Ascending aorta (tissue), 2 donors: ENCODE measurements around the gene ENKUR. TPM values are rescaled to one million over a fixed set of nuclear protein-coding genes. Genes with fewer than 3 reads are reported as not detected.
A peak's percentile ranks its signal among the peaks of the same experiment; 100 is the strongest.

Source experiments
- DNase-seq, 2 donors: peaks; one replicate each; pipeline ENCODE4 v3.0.0-alpha.2; 2019; ENCODE audit warnings: low spot score in 2 of 2
- H3K27ac ChIP-seq, 2 donors: fragments of 200-600 bp; sonication (generic); one replicate each; pipeline ENCODE4 v1.5.1; 2016 to 2017; ENCODE audit warnings: mild to moderate bottlenecking in 1 of 2
- H3K27me3 ChIP-seq: fragments of 200-600 bp; sonication (generic); one replicate; pipeline ENCODE4 v1.5.1; 2017
- H3K36me3 ChIP-seq, 2 donors: fragments of 200-600 bp; sonication (generic); one replicate each; pipeline ENCODE4 v1.5.1; 2016
- H3K4me1 ChIP-seq, 2 donors: fragments of 200-600 bp; sonication (generic); one replicate each; pipeline ENCODE4 v1.5.1; 2016 to 2017; ENCODE audit warnings: mild to moderate bottlenecking in 1 of 2
- H3K4me3 ChIP-seq, 2 donors: fragments of 200-600 bp; sonication (generic); one replicate each; pipeline ENCODE4 v1.5.1; 2016 to 2017; ENCODE audit warnings: mild to moderate bottlenecking in 1 of 2
- H3K9me3 ChIP-seq, 2 donors: fragments of 200-600 bp; sonication (generic); one replicate each; pipeline ENCODE4 v1.5.1; 2016
- intact Hi-C: fragments of 100-400 bp; cut with DNase I; formaldehyde crosslinking; loops from one replicate; pipeline ENCODE4 v1.15.1; 2023
- total RNA-seq: library from RNA; depleted of rRNA; stranded (reverse); fragments of >200 nt; gene quantifications from one replicate; pipeline ENCODE4 v1.1.0, GENCODE V29; 2016
- TF ChIP-seq, protein P1 (sequence below), 3 experiments: fragments of 200-600 bp in 2 of 3; fragments of 450-650 bp in 1 of 3; sonication (generic) in 2 of 3; IDR thresholded peaks; one replicate each; pipeline ENCODE4 v1.5.1; 2016 to 2019; ENCODE audit warnings: antibody characterized with exemption in 3 of 3, mild to moderate bottlenecking in 1 of 3, moderate library complexity in 1 of 3

Gene ENKUR
- total RNA-seq, 1 donor from 2014 or later = not detected

DNA sequence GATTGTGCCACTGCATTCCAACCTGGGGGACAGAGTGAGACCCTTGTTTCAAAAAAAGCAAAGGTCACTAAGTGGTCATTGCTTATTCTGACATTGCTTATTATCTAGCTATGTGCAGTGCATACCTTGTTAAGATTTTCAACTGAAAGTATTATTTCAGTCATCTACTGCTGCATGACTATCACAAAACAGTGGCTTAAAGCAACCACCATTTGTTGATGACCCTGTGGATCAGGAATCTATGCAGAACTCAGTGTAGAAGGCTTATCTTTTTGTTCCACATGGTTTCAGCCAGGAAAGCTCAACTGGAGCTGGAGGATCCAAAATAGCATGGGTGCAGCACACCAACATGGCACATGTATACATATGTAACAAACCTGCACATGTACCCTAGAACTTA is 23.6 kb upstream of the ENKUR start:
- Histone ChIP-seq H3K9me3 (no peaks in the 10 kb centered on the region), H3K27ac (no peak overlapping the region), H3K4me1 (peaks cover 0 to 5% of the 10 kb centered on the region in 2 donors), H3K4me3 (no peak overlapping the region), H3K36me3 (no peaks in the 10 kb centered on the region), H3K27me3 (no peaks in the 10 kb centered on the region)
- intact Hi-C loops = no loop called here
- TF ChIP-seq, protein P1, sequence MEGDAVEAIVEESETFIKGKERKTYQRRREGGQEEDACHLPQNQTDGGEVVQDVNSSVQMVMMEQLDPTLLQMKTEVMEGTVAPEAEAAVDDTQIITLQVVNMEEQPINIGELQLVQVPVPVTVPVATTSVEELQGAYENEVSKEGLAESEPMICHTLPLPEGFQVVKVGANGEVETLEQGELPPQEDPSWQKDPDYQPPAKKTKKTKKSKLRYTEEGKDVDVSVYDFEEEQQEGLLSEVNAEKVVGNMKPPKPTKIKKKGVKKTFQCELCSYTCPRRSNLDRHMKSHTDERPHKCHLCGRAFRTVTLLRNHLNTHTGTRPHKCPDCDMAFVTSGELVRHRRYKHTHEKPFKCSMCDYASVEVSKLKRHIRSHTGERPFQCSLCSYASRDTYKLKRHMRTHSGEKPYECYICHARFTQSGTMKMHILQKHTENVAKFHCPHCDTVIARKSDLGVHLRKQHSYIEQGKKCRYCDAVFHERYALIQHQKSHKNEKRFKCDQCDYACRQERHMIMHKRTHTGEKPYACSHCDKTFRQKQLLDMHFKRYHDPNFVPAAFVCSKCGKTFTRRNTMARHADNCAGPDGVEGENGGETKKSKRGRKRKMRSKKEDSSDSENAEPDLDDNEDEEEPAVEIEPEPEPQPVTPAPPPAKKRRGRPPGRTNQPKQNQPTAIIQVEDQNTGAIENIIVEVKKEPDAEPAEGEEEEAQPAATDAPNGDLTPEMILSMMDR (IDR thresholded peaks at IDR 0.05) = no peak
- no peak for DNase-seq

- H3K27ac ChIP-seq = no peak overlapping the region
- peaks cover 0 to 5% of the 10 kb centered on the region in 2 donors for H3K4me1 ChIP-seq
- TF ChIP-seq, protein P1 (IDR thresholded peaks at IDR 0.05) = no peak
- intact Hi-C loops = no loop called here
- H3K4me3 ChIP-seq = no peak overlapping the region
- no peaks in the 10 kb centered on the region for H3K27me3 ChIP-seq
- no peaks in the 10 kb centered on the region for H3K36me3 ChIP-seq
- no peak for DNase-seq
- H3K9me3 ChIP-seq = no peaks in the 10 kb centered on the region
Measured at GRCh38 chr10:25038325-25038724, 22.4 kb upstream of the ENKUR start.

DNA sequence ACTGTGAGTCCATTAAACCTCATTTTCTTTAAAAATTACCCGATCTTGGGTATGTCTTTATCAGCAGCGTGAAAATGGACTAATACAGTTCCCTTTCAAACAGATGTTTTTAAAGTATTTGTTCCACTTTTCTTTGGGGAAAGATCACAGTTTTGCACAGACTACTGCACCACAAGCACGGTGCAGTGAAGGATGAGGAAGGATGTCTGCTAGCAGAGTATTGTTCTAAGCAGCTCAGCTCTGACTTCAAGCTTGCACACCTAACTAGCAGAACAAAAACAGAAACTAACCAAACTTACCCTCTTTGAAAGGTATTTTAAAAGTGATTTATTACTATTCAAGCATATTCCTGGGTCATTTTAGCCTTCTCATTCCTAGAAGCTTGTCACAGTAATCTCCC is 20.4 kb upstream of the ENKUR start:
- H3K27me3 ChIP-seq = no peaks in the 10 kb centered on the region
- no peak overlapping the region for H3K27ac ChIP-seq
- TF ChIP-seq, protein P1 (IDR thresholded peaks at IDR 0.05) = no peak
- peaks cover 0 to 5% of the 10 kb centered on the region in 2 donors for H3K4me1 ChIP-seq
- H3K9me3 ChIP-seq = no peaks in the 10 kb centered on the region
- peak overlapping the region in 1 of 2 donors; percentile 2 for H3K4me3 ChIP-seq
- no peaks in the 10 kb centered on the region for H3K36me3 ChIP-seq
- intact Hi-C loops = no loop called here
- DNase-seq = no peak

DNA sequence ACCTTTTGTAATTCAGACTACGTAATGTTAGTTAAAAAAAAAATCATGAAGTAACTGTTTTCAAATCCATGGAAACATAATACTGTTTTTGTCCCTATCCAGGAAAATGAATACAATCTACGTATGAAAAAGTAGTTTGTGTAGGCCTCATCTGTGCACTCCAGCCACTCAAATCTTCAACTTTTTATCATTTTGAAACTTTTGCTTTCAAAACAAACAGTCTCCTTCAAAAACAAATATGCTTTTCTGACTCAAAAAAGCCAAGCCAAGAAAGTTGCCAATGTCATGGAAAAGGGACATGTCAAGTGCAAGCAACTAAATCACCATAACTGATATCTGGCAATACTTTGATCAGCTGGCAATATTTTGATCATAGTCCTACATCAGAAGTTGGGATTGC is 13.6 kb upstream of the ENKUR start:
- TF ChIP-seq, protein P1 (IDR thresholded peaks at IDR 0.05) = no peak
- Histone ChIP-seq H3K4me1 (no peaks in the 10 kb centered on the region), H3K27ac (no peak overlapping the region), H3K36me3 (no peaks in the 10 kb centered on the region), H3K9me3 (peaks cover 0 to 8% of the 10 kb centered on the region in 2 donors), H3K4me3 (no peak overlapping the region), H3K27me3 (no peaks in the 10 kb centered on the region)
- DNase-seq = no peak
- intact Hi-C loops = no loop called here

- no peak for DNase-seq
- H3K4me1 ChIP-seq = peaks cover 0 to 4% of the 10 kb centered on the region in 2 donors
- H3K9me3 ChIP-seq = peaks cover 0 to 8% of the 10 kb centered on the region in 2 donors
- intact Hi-C loops = no loop called here
- H3K36me3 ChIP-seq = no peaks in the 10 kb centered on the region
- TF ChIP-seq, protein P1 (IDR thresholded peaks at IDR 0.05) = no peak
- H3K4me3 ChIP-seq = no peak overlapping the region
- H3K27ac ChIP-seq = no peak overlapping the region
- H3K27me3 ChIP-seq = no peaks in the 10 kb centered on the region
Measured at GRCh38 chr10:25028711-25029110, 12.8 kb upstream of the ENKUR start.

GRCh38 chr10:25026463-25026862 is 10.5 kb upstream of the ENKUR start:
- intact Hi-C loops = loop anchor here (2.0 kb wide), 1 partner anchor 54 kb away; no protein-coding TSS in a partner anchor
- Histone ChIP-seq H3K9me3 (peaks cover 0 to 8% of the 10 kb centered on the region in 2 donors), H3K4me3 (no peak overlapping the region), H3K4me1 (peaks cover 0 to 7% of the 10 kb centered on the region in 2 donors), H3K36me3 (no peaks in the 10 kb centered on the region), H3K27ac (no peak overlapping the region), H3K27me3 (no peaks in the 10 kb centered on the region)
- TF ChIP-seq, protein P1 (IDR thresholded peaks at IDR 0.05) = no peak
- no peak for DNase-seq
